ENCODE results near the gene ZHX3. TPM values are rescaled to one million over a fixed set of nuclear protein-coding genes. Genes with fewer than 3 reads are reported as not detected.
"Not testable (repeated sequence)": the region's sequence is repeated elsewhere in the genome, so short reads cannot be mapped to it uniquely, and the experiment has no call there.

ZHX3 gene
- total and polyA plus RNA-seq, 2 donors: 4.1 to 4.2 TPM

GRCh38 chr20:41329435-41330342, 12.2 kb upstream of the ZHX3 start:
- no peaks in the 10 kb centered on the region for H3K36me3 ChIP-seq (ENCODE audit: control insufficient read depth in 2 of 2, insufficient read depth in 2 of 2, low read length in 1 of 2)
- H3K27ac ChIP-seq (ENCODE audit: low read depth in 1 of 2, low read length in 1 of 2): peak overlapping the region in 1 of 2 donors; percentile 32
- DNase-seq (ENCODE audit: low read depth in 6 of 9, low spot score in 9 of 9): peak in 5 of 9 donors; percentile 42 to 71 (median 44)
- H3K4me1 ChIP-seq (ENCODE audit: control insufficient read depth in 2 of 2, insufficient read depth in 2 of 2, low read length in 2 of 2): peaks cover 4 to 11% of the 10 kb centered on the region in 2 donors
- no peak overlapping the region for H3K4me3 ChIP-seq (ENCODE audit: low read length in 2 of 2)
- H3K9me3 ChIP-seq (ENCODE audit: control insufficient read depth in 2 of 2, insufficient read depth in 1 of 2, low read length in 1 of 2): no peaks in the 10 kb centered on the region
- peaks cover 0 to 2% of the 10 kb centered on the region in 2 donors for H3K27me3 ChIP-seq (ENCODE audit: control insufficient read depth in 2 of 2, insufficient read depth in 1 of 2, low read length in 1 of 2)
- 27% methylated on average over 14 of the region's 14 CpGs for WGBS

GRCh38 chr20:41327178-41327577, 9.6 kb upstream of the ZHX3 start:
- no peaks in the 10 kb centered on the region for H3K27me3 ChIP-seq (ENCODE audit: control insufficient read depth in 2 of 2, insufficient read depth in 1 of 2, low read length in 1 of 2)

GRCh38 chr20:41320976-41321375, 3.4 kb upstream of the ZHX3 start:
- no peak overlapping the region for H3K27ac ChIP-seq (ENCODE audit: low read depth in 1 of 2, low read length in 1 of 2)
- H3K4me3 ChIP-seq (ENCODE audit: low read length in 2 of 2): no peak overlapping the region
- no peak for DNase-seq (ENCODE audit: low read depth in 6 of 9, low spot score in 9 of 9)
- no peaks in the 10 kb centered on the region for H3K36me3 ChIP-seq (ENCODE audit: control insufficient read depth in 2 of 2, insufficient read depth in 2 of 2, low read length in 1 of 2)
- peaks cover 4 to 12% of the 10 kb centered on the region in 2 donors for H3K4me1 ChIP-seq (ENCODE audit: control insufficient read depth in 2 of 2, insufficient read depth in 2 of 2, low read length in 2 of 2)
- no peaks in the 10 kb centered on the region for H3K27me3 ChIP-seq (ENCODE audit: control insufficient read depth in 2 of 2, insufficient read depth in 1 of 2, low read length in 1 of 2)
- WGBS: 100% methylated on average over 1 of the region's 1 CpG
- no peaks in the 10 kb centered on the region for H3K9me3 ChIP-seq (ENCODE audit: control insufficient read depth in 2 of 2, insufficient read depth in 1 of 2, low read length in 1 of 2)

More at GRCh38 chr20:41327178-41327577, 9.6 kb upstream of the ZHX3 start:
- no peaks in the 10 kb centered on the region for H3K36me3 ChIP-seq (ENCODE audit: control insufficient read depth in 2 of 2, insufficient read depth in 2 of 2, low read length in 1 of 2)
- H3K4me3 ChIP-seq (ENCODE audit: low read length in 2 of 2): no peak overlapping the region
- H3K4me1 ChIP-seq (ENCODE audit: control insufficient read depth in 2 of 2, insufficient read depth in 2 of 2, low read length in 2 of 2): peaks cover 4 to 11% of the 10 kb centered on the region in 2 donors
- H3K9me3 ChIP-seq (ENCODE audit: control insufficient read depth in 2 of 2, insufficient read depth in 1 of 2, low read length in 1 of 2): no peaks in the 10 kb centered on the region
- DNase-seq (ENCODE audit: low read depth in 6 of 9, low spot score in 9 of 9): no peak
- 95% methylated on average over 5 of the region's 5 CpGs for WGBS
- no peak overlapping the region for H3K27ac ChIP-seq (ENCODE audit: low read depth in 1 of 2, low read length in 1 of 2)

- H3K9me3 ChIP-seq (ENCODE audit: control insufficient read depth in 2 of 2, insufficient read depth in 1 of 2, low read length in 1 of 2): no peaks in the 10 kb centered on the region
- no peak overlapping the region for H3K4me3 ChIP-seq (ENCODE audit: low read length in 2 of 2)
- DNase-seq (ENCODE audit: low read depth in 6 of 9, low spot score in 9 of 9): no peak
- H3K36me3 ChIP-seq (ENCODE audit: control insufficient read depth in 2 of 2, insufficient read depth in 2 of 2, low read length in 1 of 2): no peaks in the 10 kb centered on the region
- no peak overlapping the region for H3K27ac ChIP-seq (ENCODE audit: low read depth in 1 of 2, low read length in 1 of 2)
- H3K4me1 ChIP-seq (ENCODE audit: control insufficient read depth in 2 of 2, insufficient read depth in 2 of 2, low read length in 2 of 2): peaks cover 4 to 12% of the 10 kb centered on the region in 2 donors
- no peaks in the 10 kb centered on the region for H3K27me3 ChIP-seq (ENCODE audit: control insufficient read depth in 2 of 2, insufficient read depth in 1 of 2, low read length in 1 of 2)
Observed at GRCh38 chr20:41320441-41320840, 2.9 kb upstream of the ZHX3 start.

DNA sequence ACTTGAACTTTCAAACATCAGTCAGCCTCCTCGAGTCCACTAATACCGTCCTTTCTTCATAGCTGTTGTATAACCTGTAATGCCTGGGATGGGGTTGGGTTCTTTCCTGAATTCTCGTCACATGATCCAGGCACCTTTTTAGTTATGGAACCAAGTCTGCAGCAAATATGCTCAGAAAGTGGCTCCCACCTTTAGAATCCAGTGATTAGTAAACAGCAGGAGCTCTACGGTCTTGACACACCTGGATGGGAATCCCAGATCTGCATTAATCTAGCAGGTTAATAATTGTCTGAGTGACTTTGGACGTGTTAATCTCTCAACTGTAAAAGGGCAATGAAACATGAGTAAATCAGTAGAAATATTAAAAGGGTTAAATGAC, 729 bp upstream of the ZHX3 start:
- Histone ChIP-seq H3K36me3 (ENCODE audit: control insufficient read depth in 2 of 2, insufficient read depth in 2 of 2, low read length in 1 of 2) (no peaks in the 10 kb centered on the region), H3K4me3 (ENCODE audit: low read length in 2 of 2) (peak overlapping the region in 1 of 2 donors; percentile 90), H3K4me1 (ENCODE audit: control insufficient read depth in 2 of 2, insufficient read depth in 2 of 2, low read length in 2 of 2) (peaks cover 4 to 12% of the 10 kb centered on the region in 2 donors), H3K27ac (ENCODE audit: low read depth in 1 of 2, low read length in 1 of 2) (peak overlapping the region in 1 of 2 donors; percentile 38), H3K9me3 (ENCODE audit: control insufficient read depth in 2 of 2, insufficient read depth in 1 of 2, low read length in 1 of 2) (no peaks in the 10 kb centered on the region), H3K27me3 (ENCODE audit: control insufficient read depth in 2 of 2, insufficient read depth in 1 of 2, low read length in 1 of 2) (no peaks in the 10 kb centered on the region)
- WGBS: 83% methylated on average over 5 of the region's 5 CpGs
- DNase-seq (ENCODE audit: low read depth in 6 of 9, low spot score in 9 of 9): no peak

DNA sequence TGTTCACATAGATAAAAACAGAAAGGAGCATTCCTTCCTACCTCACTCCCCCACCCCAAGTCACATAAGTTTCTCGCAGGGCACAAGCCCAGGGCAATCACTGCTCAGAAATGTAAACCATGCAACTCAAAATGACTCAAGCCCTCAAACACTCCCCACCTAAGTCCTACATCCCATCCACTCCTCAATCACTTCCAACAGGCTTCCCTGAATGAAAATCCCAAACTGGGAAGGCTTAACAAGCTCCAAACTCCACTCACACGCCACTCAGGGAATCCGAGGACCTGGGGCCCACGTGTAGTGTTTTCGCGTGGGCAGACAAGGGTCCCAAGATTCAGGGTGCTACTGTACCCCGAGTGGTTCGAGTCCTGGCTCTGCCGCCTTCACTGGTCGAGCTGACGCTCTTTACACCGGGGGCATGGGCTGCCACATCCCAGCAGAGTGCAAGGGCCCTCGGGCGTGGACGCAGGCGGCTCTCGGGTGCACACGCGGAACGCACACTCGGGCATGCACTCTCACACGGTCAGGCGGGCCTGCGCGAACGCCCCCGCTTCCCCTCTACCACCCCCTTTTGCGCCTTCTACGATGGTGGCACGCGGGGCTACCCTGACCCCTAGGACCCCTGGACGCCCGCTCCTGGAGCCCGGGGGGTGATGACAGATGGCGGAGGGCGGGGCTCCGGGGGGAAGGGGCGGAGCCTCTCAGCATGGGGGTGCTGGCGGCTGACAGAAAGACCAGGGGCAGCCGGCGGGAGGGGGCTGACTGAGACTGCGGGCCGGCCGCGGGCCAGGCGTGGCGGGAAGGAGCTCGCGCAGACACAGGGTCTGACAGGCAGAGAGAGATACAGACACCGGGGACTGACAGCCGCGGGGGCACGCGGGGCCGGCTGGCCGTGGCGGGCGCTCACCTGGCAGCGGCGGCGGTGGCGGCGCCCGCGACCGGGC, 657 bp downstream of the ZHX3 start:
- Histone ChIP-seq H3K4me3 (ENCODE audit: low read length in 2 of 2) (peak overlapping the region; percentile 71 to 90), H3K9me3 (ENCODE audit: control insufficient read depth in 2 of 2, insufficient read depth in 1 of 2, low read length in 1 of 2) (no peaks in the 10 kb centered on the region), H3K27ac (ENCODE audit: low read depth in 1 of 2, low read length in 1 of 2) (peak overlapping the region; percentile 75 to 84), H3K27me3 (ENCODE audit: control insufficient read depth in 2 of 2, insufficient read depth in 1 of 2, low read length in 1 of 2) (no peaks in the 10 kb centered on the region), H3K4me1 (ENCODE audit: control insufficient read depth in 2 of 2, insufficient read depth in 2 of 2, low read length in 2 of 2) (peaks cover 4 to 12% of the 10 kb centered on the region in 2 donors), H3K36me3 (ENCODE audit: control insufficient read depth in 2 of 2, insufficient read depth in 2 of 2, low read length in 1 of 2) (no peaks in the 10 kb centered on the region)
- 5% methylated on average over 66 of the region's 66 CpGs for WGBS
- DNase-seq (ENCODE audit: low read depth in 6 of 9, low spot score in 9 of 9): peak in 6 of 9 donors; percentile 53 to 82 (median 66)

- H3K27me3 ChIP-seq (ENCODE audit: control insufficient read depth in 2 of 2, insufficient read depth in 1 of 2, low read length in 1 of 2): no peaks in the 10 kb centered on the region
- H3K4me1 ChIP-seq (ENCODE audit: control insufficient read depth in 2 of 2, insufficient read depth in 2 of 2, low read length in 2 of 2): peaks cover 4 to 12% of the 10 kb centered on the region in 2 donors
- H3K27ac ChIP-seq (ENCODE audit: low read depth in 1 of 2, low read length in 1 of 2): no peak overlapping the region
- H3K4me3 ChIP-seq (ENCODE audit: low read length in 2 of 2): no peak overlapping the region
- WGBS: 96% methylated on average over 6 of the region's 6 CpGs
- H3K9me3 ChIP-seq (ENCODE audit: control insufficient read depth in 2 of 2, insufficient read depth in 1 of 2, low read length in 1 of 2): no peaks in the 10 kb centered on the region
- H3K36me3 ChIP-seq (ENCODE audit: control insufficient read depth in 2 of 2, insufficient read depth in 2 of 2, low read length in 1 of 2): no peaks in the 10 kb centered on the region
- no peak for DNase-seq (ENCODE audit: low read depth in 6 of 9, low spot score in 9 of 9)
Observed at GRCh38 chr20:41316051-41316450, 1.5 kb downstream of the ZHX3 start.

- Histone ChIP-seq H3K27me3 (ENCODE audit: control insufficient read depth in 2 of 2, insufficient read depth in 1 of 2, low read length in 1 of 2) (no peaks in the 10 kb centered on the region), H3K4me3 (ENCODE audit: low read length in 2 of 2) (no peak overlapping the region), H3K36me3 (ENCODE audit: control insufficient read depth in 2 of 2, insufficient read depth in 2 of 2, low read length in 1 of 2) (no peaks in the 10 kb centered on the region), H3K9me3 (ENCODE audit: control insufficient read depth in 2 of 2, insufficient read depth in 1 of 2, low read length in 1 of 2) (no peaks in the 10 kb centered on the region), H3K27ac (ENCODE audit: low read depth in 1 of 2, low read length in 1 of 2) (no peak overlapping the region), H3K4me1 (ENCODE audit: control insufficient read depth in 2 of 2, insufficient read depth in 2 of 2, low read length in 2 of 2) (peaks cover 4 to 12% of the 10 kb centered on the region in 2 donors)
- DNase-seq (ENCODE audit: low read depth in 6 of 9, low spot score in 9 of 9): no peak
- 92% methylated on average over 2 of the region's 2 CpGs for WGBS
Observed at GRCh38 chr20:41314386-41314785, 3.1 kb downstream of the ZHX3 start.

DNA sequence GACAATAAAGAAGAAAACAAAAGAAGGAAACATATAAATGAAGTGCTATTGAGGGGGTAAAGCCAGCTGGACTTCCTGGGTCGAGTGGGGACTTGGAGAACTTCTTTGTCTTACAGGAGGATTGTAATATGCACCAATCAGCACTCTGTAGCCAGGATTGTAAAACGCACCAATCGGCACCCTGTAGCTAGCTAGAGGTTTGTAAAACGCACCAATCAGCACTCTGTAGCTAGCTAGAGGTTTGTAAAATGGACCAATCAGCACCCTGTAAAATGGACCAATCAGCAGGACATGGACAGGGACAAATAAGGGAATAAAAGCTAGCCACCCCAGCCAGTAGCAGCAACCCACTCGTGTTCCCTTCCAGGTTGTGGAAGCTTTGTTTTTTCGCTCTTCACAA, 5.5 kb downstream of the ZHX3 start:
- H3K4me3 ChIP-seq (ENCODE audit: low read length in 2 of 2); H3K4me1 ChIP-seq (ENCODE audit: control insufficient read depth in 2 of 2, insufficient read depth in 2 of 2, low read length in 2 of 2); H3K36me3 ChIP-seq (ENCODE audit: control insufficient read depth in 2 of 2, insufficient read depth in 2 of 2, low read length in 1 of 2); DNase-seq (ENCODE audit: low read depth in 6 of 9, low spot score in 9 of 9); H3K27ac ChIP-seq (ENCODE audit: low read depth in 1 of 2, low read length in 1 of 2); H3K27me3 ChIP-seq (ENCODE audit: control insufficient read depth in 2 of 2, insufficient read depth in 1 of 2, low read length in 1 of 2); H3K9me3 ChIP-seq (ENCODE audit: control insufficient read depth in 2 of 2, insufficient read depth in 1 of 2, low read length in 1 of 2): not testable (repeated sequence)
- WGBS: 98% methylated on average over 6 of the region's 6 CpGs

Measured in thymus (tissue), 11 donors.